GM08714 (cell line): Measurements from ENCODE around the gene HADHB.
"Not testable (repeated sequence)": the region's sequence is repeated elsewhere in the genome, so short reads cannot be mapped to it uniquely, and the experiment has no call there.

Experiments used
- H3K4me3 ChIP-seq: fragments of 200-500 bp; sonication (Bioruptor generic); 2 replicates; pipeline ENCODE4 v1.5.1; 2014; ENCODE audit warnings: mild to moderate bottlenecking, low read length, inconsistent platforms
- ZNF274 ChIP-seq: IDR thresholded peaks from 2 replicates; pipeline ENCODE4 v1.6.1; 2012; ENCODE audit warnings: mild to moderate bottlenecking, low read depth, low read length

HADHB gene

GRCh38 chr2:26324903-26325302, 80.2 kb downstream of the HADHB start:
- TF ChIP-seq ZNF274, result no peak

DNA sequence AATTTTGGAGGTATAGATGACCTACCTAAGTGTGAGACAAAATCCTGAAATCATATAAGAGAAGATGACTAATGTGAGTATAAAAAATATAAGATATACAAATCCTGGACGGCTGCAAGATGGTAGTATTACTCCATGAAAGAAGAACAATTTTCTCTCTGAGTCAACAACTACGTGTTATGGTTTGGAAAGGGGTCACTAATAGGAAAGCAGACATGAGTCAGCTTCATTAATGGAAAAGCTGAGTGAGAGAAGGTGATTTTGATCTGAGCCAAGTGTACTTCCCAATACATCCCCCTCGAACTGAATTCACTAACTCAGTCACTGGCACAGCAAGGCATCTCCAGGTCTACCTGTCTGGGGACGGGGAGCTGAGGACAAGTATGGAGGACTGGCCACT, 81.1 kb downstream of the HADHB start:
- H3K4me3 ChIP-seq, result no peak overlapping the region
- no peak for TF ChIP-seq ZNF274

More at GRCh38 chr2:26324903-26325302, 80.2 kb downstream of the HADHB start:
- no peak overlapping the region for H3K4me3 ChIP-seq

GRCh38 chr2:26326514-26326913, 81.8 kb downstream of the HADHB start:
- TF ChIP-seq ZNF274, result no peak
- H3K4me3 ChIP-seq, result no peak overlapping the region

GRCh38 chr2:26327291-26328272, 82.8 kb downstream of the HADHB start:
- TF ChIP-seq ZNF274, result no peak
- no peak overlapping the region for H3K4me3 ChIP-seq

- not testable (repeated sequence) for H3K4me3 ChIP-seq
These were observed 84.3 kb downstream of the HADHB start for GRCh38 chr2:26329083-26329482.

DNA sequence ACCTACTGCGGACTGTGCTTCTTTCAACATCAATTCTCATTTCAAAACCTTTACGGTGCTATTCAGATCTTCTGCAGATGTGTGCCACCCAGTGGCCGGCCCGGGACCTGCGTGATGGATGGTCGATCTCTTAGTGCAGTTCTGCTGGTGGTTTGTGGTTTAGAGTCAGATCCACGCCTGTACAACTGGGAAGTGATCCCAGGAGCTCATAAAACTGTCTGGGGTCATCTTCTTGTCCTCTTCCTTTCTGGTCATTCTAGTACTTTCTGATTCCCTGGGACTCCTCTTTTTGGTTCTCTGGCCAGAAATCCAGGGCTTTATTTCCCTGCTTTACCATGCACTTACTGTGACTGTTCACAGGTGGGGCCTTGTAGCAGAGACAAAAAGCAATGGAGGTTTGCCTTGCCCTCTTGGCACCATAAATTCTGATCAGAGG, 85.4 kb downstream of the HADHB start:
- no peak for TF ChIP-seq ZNF274
- H3K4me3 ChIP-seq, result no peak overlapping the region

GRCh38 chr2:26330604-26331003, 85.9 kb downstream of the HADHB start:
- TF ChIP-seq ZNF274, result no peak
- no peak overlapping the region for H3K4me3 ChIP-seq

DNA sequence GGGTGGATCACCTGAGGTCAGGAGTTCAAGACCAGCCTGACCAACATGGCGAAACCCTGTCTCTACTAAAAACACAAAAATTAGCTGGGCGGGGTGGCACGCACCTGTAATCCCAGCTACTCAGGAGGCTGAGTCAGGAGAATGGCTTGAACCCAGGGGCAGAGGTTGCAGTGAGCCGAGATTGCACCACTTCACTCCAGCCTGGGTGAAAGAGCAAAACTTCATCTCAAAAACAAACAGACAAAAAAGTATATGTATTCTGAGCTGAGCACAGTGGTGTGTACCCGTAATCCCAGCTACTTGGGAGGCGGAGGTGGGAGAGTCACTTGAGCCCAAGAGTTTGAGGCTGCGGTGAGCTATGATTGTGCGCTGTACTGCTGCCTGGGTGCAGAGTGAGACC, 86.6 kb downstream of the HADHB start:
- H3K4me3 ChIP-seq, result not testable (repeated sequence)

- TF ChIP-seq ZNF274, result no peak
- H3K4me3 ChIP-seq, result no peak overlapping the region
These were observed 88.6 kb downstream of the HADHB start for GRCh38 chr2:26333293-26333692.

GRCh38 chr2:26335231-26335630, 90.5 kb downstream of the HADHB start:
- no peak overlapping the region for H3K4me3 ChIP-seq
- no peak for TF ChIP-seq ZNF274

DNA sequence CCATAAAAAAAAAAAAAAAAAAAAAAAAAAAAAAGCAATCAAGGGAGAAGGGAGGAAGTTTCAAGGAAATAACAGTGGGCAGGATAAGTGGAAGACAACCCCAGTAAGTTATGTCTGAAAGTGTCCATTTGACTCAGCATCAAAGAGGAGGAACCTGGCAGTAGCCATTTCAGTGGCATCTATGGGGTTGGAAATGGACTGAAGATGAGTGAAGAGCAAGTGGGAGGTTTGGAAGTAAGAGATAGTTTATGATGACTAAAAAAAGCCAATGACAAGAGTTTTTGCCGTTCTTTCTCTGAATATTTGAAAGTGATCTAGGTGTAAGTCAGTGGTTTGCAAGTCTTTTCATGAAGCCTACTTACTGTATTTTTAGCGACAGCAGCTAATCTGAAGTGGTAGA, 92.0 kb downstream of the HADHB start:
- H3K4me3 ChIP-seq, result no peak overlapping the region
- TF ChIP-seq ZNF274, result no peak

GRCh38 chr2:26337298-26337697, 92.6 kb downstream of the HADHB start:
- no peak for TF ChIP-seq ZNF274
- H3K4me3 ChIP-seq, result no peak overlapping the region
